ENCODE data around the gene AP1B1. TPM values are rescaled to one million over a fixed set of nuclear protein-coding genes. Genes with fewer than 3 reads are reported as not detected.

AP1B1 gene
- total RNA-seq, 3 donors from 2014 or later, result 55.7 to 58.7 (median 58.2) TPM

GRCh38 chr22:29400576-29400975 is 12.2 kb upstream of the AP1B1 start:
- Histone ChIP-seq H3K4me1 (no peaks in the 10 kb centered on the region), H3K27ac (no peak overlapping the region), H3K4me3 (no peak overlapping the region), H3K9me3 (no peaks in the 10 kb centered on the region), H3K36me3 (no peaks in the 10 kb centered on the region), H3K27me3 (no peaks in the 10 kb centered on the region)
- no peak for DNase-seq (ENCODE audit: low spot score in 2 of 2)
- TF ChIP-seq POLR2A (IDR thresholded peaks at IDR 0.05) (no peak), POLR2AphosphoS5 (IDR thresholded peaks at IDR 0.05) (no peak), CTCF (IDR thresholded peaks at IDR 0.05) (no peak)
- intact Hi-C loops (cut with DNase I; ENCODE audit: low total_unique reads), result no loop called here

- no peak overlapping the region for H3K27ac ChIP-seq
- TF ChIP-seq CTCF (IDR thresholded peaks at IDR 0.05), result no peak
- no peak for TF ChIP-seq POLR2AphosphoS5 (IDR thresholded peaks at IDR 0.05)
- no peak for TF ChIP-seq POLR2A (IDR thresholded peaks at IDR 0.05)
- H3K27me3 ChIP-seq, result no peaks in the 10 kb centered on the region
- intact Hi-C loops (cut with DNase I; ENCODE audit: low total_unique reads), result loop anchor here (10.0 kb wide), 1 partner anchor 127 kb away; no protein-coding TSS in a partner anchor
- DNase-seq (ENCODE audit: low spot score in 2 of 2), result no peak
- H3K4me1 ChIP-seq, result no peaks in the 10 kb centered on the region
- no peaks in the 10 kb centered on the region for H3K9me3 ChIP-seq
- H3K36me3 ChIP-seq, result no peaks in the 10 kb centered on the region
- no peak overlapping the region for H3K4me3 ChIP-seq
Measured at GRCh38 chr22:29397791-29398190, 9.4 kb upstream of the AP1B1 start.

GRCh38 chr22:29396126-29396525 is 7.8 kb upstream of the AP1B1 start:
- H3K27me3 ChIP-seq, result no peaks in the 10 kb centered on the region
- no peak for TF ChIP-seq CTCF (IDR thresholded peaks at IDR 0.05)
- TF ChIP-seq POLR2A (IDR thresholded peaks at IDR 0.05), result no peak
- no peak for TF ChIP-seq POLR2AphosphoS5 (IDR thresholded peaks at IDR 0.05)
- no peak for DNase-seq (ENCODE audit: low spot score in 2 of 2)
- H3K36me3 ChIP-seq, result no peaks in the 10 kb centered on the region
- no peak overlapping the region for H3K27ac ChIP-seq
- H3K4me3 ChIP-seq, result no peak overlapping the region
- no peaks in the 10 kb centered on the region for H3K9me3 ChIP-seq
- no peaks in the 10 kb centered on the region for H3K4me1 ChIP-seq
- intact Hi-C loops (cut with DNase I; ENCODE audit: low total_unique reads), result loop anchor here (10.0 kb wide), 1 partner anchor 129 kb away; no protein-coding TSS in a partner anchor

- Histone ChIP-seq H3K27me3 (no peaks in the 10 kb centered on the region), H3K27ac (no peak overlapping the region), H3K9me3 (no peaks in the 10 kb centered on the region), H3K4me1 (no peaks in the 10 kb centered on the region), H3K4me3 (no peak overlapping the region), H3K36me3 (no peaks in the 10 kb centered on the region)
- DNase-seq (ENCODE audit: low spot score in 2 of 2), result peak; percentile 53 to 63
- TF ChIP-seq POLR2AphosphoS5 (IDR thresholded peaks at IDR 0.05) (peak in 1 of 3 donors; percentile 24), POLR2A (IDR thresholded peaks at IDR 0.05) (no peak), CTCF (IDR thresholded peaks at IDR 0.05) (peak in 2 of 3 donors; percentile 70 to 73)
- intact Hi-C loops (cut with DNase I; ENCODE audit: low total_unique reads), result loop anchor here (10.0 kb wide), 1 partner anchor 130 kb away; no protein-coding TSS in a partner anchor
Measured at GRCh38 chr22:29394931-29395581, 6.7 kb upstream of the AP1B1 start.

GRCh38 chr22:29393019-29393608 is 4.7 kb upstream of the AP1B1 start:
- no peaks in the 10 kb centered on the region for H3K4me1 ChIP-seq
- TF ChIP-seq POLR2AphosphoS5 (IDR thresholded peaks at IDR 0.05), result no peak
- no peak for TF ChIP-seq POLR2A (IDR thresholded peaks at IDR 0.05)
- no peak for TF ChIP-seq CTCF (IDR thresholded peaks at IDR 0.05)
- no peaks in the 10 kb centered on the region for H3K9me3 ChIP-seq
- no peak overlapping the region for H3K4me3 ChIP-seq
- H3K27ac ChIP-seq, result no peak overlapping the region
- no peak for DNase-seq (ENCODE audit: low spot score in 2 of 2)
- H3K27me3 ChIP-seq, result no peaks in the 10 kb centered on the region
- intact Hi-C loops (cut with DNase I; ENCODE audit: low total_unique reads), result loop anchor here (10.0 kb wide), 1 partner anchor 132 kb away; no protein-coding TSS in a partner anchor
- no peaks in the 10 kb centered on the region for H3K36me3 ChIP-seq

Data from breast epithelium (tissue), 4 donors.